Activated CD4-positive, alpha-beta T cell treated with anti-CD3 and anti-CD28 coated beads for 36 hours (primary cell): ENCODE results near the gene ZNF835. TPM values are rescaled to one million over a fixed set of nuclear protein-coding genes. Genes with fewer than 3 reads are reported as not detected.

ENCODE experiments used
- ATAC-seq: fragments of 200-7000 bp; cut with Tn5 transposase; one replicate; pipeline ENCODE4 v1.10.0; 2021; ENCODE audit warnings: mild to moderate bottlenecking, moderate library complexity
- CTCF ChIA-PET: fragments of 350-600 bp; sonication (Branson Sonifier 250); formaldehyde crosslinking; loops from one replicate; lab custom pipeline; 2021; ENCODE audit warnings: antibody characterized with exemption; lab: Charles Lee
- POLR2A ChIA-PET: fragments of 350-600 bp; sonication (Branson Sonifier 250); formaldehyde crosslinking; loops from one replicate; lab custom pipeline; 2021; ENCODE audit warnings: antibody characterized with exemption, inconsistent platforms; lab: Charles Lee
- DNase-seq: peaks from one replicate; pipeline ENCODE4 v3.0.0-alpha.2; 2020
- H3K27ac Mint-ChIP-seq: one replicate; pipeline ENCODE4 v1.8.0; 2021; ENCODE audit warnings: mixed read lengths
- H3K27me3 Mint-ChIP-seq: one replicate; pipeline ENCODE4 v1.8.0; 2021; ENCODE audit warnings: mixed read lengths
- H3K36me3 Mint-ChIP-seq: one replicate; pipeline ENCODE4 v1.8.0; 2021; ENCODE audit warnings: low read depth, mixed read lengths
- H3K4me1 Mint-ChIP-seq: one replicate; pipeline ENCODE4 v1.8.0; 2021; ENCODE audit warnings: mixed read lengths
- H3K4me3 Mint-ChIP-seq: one replicate; pipeline ENCODE4 v1.8.0; 2021; ENCODE audit warnings: mild to moderate bottlenecking, moderate library complexity, mixed read lengths
- H3K9me3 Mint-ChIP-seq: one replicate; pipeline ENCODE4 v1.8.0; 2021; ENCODE audit warnings: low read depth, mixed read lengths
- intact Hi-C, 2 experiments: fragments of 100-400 bp; cut with DNase I in 1 of 2; cut with micrococcal nuclease in 1 of 2; formaldehyde crosslinking; loops; one replicate each; pipeline versions ENCODE4 v1.14.2 to v1.15.1; 2022 to 2024; cut with DNase I, micrococcal nuclease
- total RNA-seq, 2 experiments: library from RNA; stranded (reverse); gene quantifications; one replicate each; pipeline ENCODE4 v1.2.3, GENCODE V29; 2021

ZNF835 gene
- total RNA-seq, 2 experiments from 2014 or later, result 2.8 to 4.5 TPM

DNA sequence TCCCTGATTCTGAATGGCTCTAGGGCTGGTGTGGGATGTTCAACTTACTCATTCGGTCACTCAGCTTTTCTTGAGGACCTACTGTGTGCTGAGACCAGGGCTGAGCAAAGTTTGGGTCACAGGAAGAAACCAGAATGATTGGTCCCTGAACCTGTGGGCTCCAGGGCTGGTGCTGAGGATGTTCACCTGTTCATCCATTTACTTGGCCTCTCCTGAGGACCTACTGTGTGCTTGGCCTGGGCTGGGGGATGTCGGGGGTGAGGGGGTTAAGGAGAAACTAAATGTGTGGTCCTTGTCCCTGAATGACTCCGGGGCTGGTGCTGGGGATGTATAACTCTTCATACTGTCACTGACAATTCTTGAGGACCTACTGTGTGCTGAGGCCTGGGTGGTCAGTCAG is 10.3 kb downstream of the ZNF835 start:
- no peak overlapping the region for H3K4me3 Mint-ChIP-seq
- H3K9me3 Mint-ChIP-seq, result peaks cover 24% of the 10 kb centered on the region
- ChIA-PET CTCF (no interaction called here), POLR2A (no interaction called here)
- no peak overlapping the region for H3K27ac Mint-ChIP-seq
- no peaks in the 10 kb centered on the region for H3K27me3 Mint-ChIP-seq
- ATAC-seq (no peak), DNase-seq (no peak)
- intact Hi-C loops, result loop anchor here in 1 of 2 experiments (2.0 kb wide), 1 partner anchor 438 kb away; no protein-coding TSS in a partner anchor
- H3K4me1 Mint-ChIP-seq, result no peaks in the 10 kb centered on the region
- H3K36me3 Mint-ChIP-seq, result peaks cover 43% of the 10 kb centered on the region

DNA sequence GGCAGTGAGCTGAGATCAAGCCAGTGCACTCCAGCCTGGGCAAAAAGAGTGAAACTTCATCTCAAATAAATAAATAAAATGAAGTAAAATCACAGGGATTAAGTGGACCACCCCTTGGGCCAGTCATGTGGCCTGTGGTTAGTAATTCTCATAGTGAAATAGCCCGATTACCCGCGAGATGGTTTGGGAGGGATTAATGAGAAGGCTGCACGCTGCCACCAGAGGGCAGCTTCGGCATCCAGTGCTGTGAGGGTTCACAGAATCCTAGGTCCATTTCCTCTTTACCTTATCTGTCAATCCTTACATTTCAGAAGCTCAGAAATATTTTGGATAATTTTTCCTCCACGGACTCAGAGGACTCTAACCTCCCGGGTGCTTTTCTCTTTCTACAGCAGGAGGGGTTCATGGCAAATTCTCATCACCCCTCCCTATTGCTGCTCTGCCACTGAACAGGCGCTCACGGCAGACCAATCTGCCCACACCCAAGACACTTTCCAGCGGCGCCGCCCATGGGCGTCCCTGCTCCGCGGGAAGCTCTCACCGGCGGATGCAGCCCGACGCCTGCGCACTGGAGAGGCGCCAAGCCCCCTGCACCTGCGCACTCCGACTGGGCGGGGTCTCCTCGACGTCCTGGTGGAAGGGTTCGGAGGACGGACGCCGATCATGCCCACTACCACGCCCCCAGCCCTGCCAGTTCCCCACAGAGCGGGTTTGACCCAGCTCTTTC is 11.0 kb downstream of the ZNF835 start:
- no peaks in the 10 kb centered on the region for H3K4me1 Mint-ChIP-seq
- peaks cover 22% of the 10 kb centered on the region for H3K9me3 Mint-ChIP-seq
- ChIA-PET CTCF (no interaction called here), POLR2A (no interaction called here)
- intact Hi-C loops, result loop anchor here in 1 of 2 experiments (2.0 kb wide), 1 partner anchor 438 kb away; no protein-coding TSS in a partner anchor
- H3K27me3 Mint-ChIP-seq, result no peaks in the 10 kb centered on the region
- ATAC-seq, result no peak
- DNase-seq, result peak; percentile 27
- no peak overlapping the region for H3K4me3 Mint-ChIP-seq
- peaks cover 40% of the 10 kb centered on the region for H3K36me3 Mint-ChIP-seq
- no peak overlapping the region for H3K27ac Mint-ChIP-seq

DNA sequence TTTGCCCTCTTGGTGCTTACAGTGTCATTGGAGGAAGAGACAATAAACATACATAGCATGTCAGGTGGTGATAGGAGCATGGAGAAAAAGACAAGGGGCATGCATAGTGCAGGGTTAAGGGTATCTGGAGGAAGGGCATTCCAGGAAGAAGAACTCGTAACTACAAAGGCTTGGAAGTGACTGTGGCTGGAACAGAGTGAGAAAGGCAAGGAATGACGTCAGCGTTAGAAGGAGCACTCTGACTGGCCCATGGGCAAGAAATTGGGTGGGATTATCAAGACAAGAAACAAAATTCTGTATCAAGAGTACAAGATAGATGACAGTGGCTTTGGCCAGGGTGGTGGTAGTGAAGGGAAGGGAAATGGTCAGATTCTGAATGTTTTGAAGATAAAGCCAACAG is 17.4 kb downstream of the ZNF835 start:
- intact Hi-C loops, result no loop called here
- peaks cover 48% of the 10 kb centered on the region for H3K9me3 Mint-ChIP-seq
- ChIA-PET POLR2A (no interaction called here), CTCF (no interaction called here)
- H3K36me3 Mint-ChIP-seq, result peaks cover 11% of the 10 kb centered on the region
- H3K4me3 Mint-ChIP-seq, result no peak overlapping the region
- ATAC-seq (no peak), DNase-seq (no peak)
- H3K27ac Mint-ChIP-seq, result no peak overlapping the region
- H3K4me1 Mint-ChIP-seq, result no peaks in the 10 kb centered on the region
- H3K27me3 Mint-ChIP-seq, result no peaks in the 10 kb centered on the region

DNA sequence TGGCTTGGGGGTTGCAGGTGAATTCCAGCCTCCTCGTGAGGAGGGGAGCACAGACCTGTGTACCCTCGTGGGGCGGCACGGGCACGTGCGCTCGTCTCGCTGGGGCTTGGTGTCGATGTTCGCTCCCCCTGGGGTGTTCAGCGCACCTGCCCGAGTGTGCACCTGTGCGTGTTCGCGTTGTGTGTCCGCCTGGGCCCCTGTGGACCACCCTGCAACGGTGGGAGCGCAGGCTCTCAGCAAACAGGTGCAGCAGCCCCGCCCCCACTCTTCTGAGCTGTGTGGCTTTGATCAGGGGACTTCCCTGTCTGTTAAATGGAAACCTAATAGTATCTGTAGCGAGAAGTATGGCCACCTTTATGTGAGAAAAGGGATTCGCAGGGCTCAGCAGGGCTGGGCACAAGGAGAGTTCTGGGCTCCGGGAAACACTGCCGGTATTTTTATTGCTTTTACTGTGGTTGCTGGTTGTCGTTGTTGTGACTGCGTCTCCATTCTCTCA is 28.0 kb downstream of the ZNF835 start:
- Mint-ChIP-seq H3K9me3 (peaks cover 49% of the 10 kb centered on the region), H3K36me3 (peaks cover 22% of the 10 kb centered on the region), H3K4me1 (no peaks in the 10 kb centered on the region), H3K27ac (no peak overlapping the region), H3K4me3 (no peak overlapping the region), H3K27me3 (peaks cover 15% of the 10 kb centered on the region)
- ATAC-seq (no peak), DNase-seq (no peak)
- CTCF ChIA-PET, result no interaction called here
- POLR2A ChIA-PET, result no interaction called here
- intact Hi-C loops, result no loop called here

DNA sequence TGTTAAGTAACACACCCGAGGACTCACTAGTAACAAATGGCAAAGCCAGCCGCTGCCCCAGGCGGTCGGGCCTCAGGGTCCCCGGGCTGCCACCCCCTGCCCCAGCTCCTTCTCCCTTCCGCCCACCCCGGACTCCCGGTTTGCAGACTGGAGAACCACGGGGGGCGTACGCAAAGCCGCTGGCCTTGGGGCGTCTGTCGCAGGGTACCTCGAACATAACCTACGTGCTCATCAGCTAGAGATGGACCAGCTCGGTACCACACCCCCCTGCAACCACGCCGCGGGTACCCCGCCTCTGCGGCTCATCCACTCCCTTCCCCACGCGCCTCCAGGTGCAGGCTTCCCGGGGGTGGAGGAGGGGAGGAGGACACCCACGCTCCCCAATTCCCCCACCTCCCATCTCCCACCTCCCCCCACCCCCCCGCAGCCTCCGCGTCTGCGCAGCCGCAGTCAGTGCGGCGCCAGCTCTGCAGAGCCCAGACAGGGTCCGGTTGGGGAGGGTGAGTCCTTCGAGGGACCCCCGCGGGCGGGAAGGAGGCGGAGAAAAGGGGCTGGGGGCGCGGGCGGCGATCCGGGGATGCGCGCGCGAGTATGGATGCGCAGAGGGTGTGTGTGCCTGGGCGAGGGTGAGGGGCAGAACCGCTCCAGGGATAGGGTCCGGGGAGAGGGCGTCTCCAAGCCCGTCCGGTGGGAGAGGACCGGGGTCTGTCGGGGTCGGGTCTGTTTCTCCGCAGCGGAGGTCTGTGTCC is 28.7 kb downstream of the ZNF835 start, which contains the start of gene SMIM17:
Gene SMIM17 (plus strand): TSS at position 449 of the 749 bp plus-strand sequence. CDS start 2,509 bp downstream, outside the sequence.
- Mint-ChIP-seq H3K27ac (no peak within 1 kb of the TSS), H3K4me3 (no peak within 1 kb of the TSS), H3K4me1 (no peaks in the 10 kb centered on the region), H3K27me3 (peaks cover 15% of the 10 kb centered on the region), H3K9me3 (peaks cover 44% of the 10 kb centered on the region), H3K36me3 (peaks cover 23% of the 10 kb centered on the region)
- CTCF ChIA-PET, result no interaction called here
- ATAC-seq (no peak), DNase-seq (no peak)
- intact Hi-C loops, result no loop called here
- POLR2A ChIA-PET, result no interaction called here

DNA sequence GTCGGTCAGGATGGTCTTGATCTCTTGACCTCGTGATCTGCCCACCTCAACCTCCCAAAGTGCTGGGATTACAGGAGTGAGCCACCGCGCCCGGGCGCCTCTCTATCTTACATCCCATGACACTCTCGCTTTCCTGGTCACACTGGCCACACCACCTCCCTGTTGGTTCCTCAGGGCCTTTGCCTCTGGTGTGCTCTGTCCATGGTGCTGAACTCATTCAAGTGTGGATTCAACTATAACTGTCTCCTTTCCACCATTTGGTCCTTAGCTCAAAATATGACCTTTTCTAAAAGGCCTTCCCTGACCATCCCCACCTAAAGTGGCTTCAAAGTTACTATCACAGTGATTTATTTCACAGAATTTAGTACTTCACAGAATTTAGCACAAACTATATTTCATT is 32.3 kb downstream of the ZNF835 start:
- ChIA-PET POLR2A (no interaction called here), CTCF (no interaction called here)
- Mint-ChIP-seq H3K9me3 (peaks cover 40% of the 10 kb centered on the region), H3K36me3 (peaks cover 21% of the 10 kb centered on the region), H3K4me1 (no peaks in the 10 kb centered on the region), H3K4me3 (no peak overlapping the region), H3K27me3 (peaks cover 9% of the 10 kb centered on the region), H3K27ac (no peak overlapping the region)
- intact Hi-C loops, result no loop called here
- DNase-seq (peak; percentile 18), ATAC-seq (no peak)

DNA sequence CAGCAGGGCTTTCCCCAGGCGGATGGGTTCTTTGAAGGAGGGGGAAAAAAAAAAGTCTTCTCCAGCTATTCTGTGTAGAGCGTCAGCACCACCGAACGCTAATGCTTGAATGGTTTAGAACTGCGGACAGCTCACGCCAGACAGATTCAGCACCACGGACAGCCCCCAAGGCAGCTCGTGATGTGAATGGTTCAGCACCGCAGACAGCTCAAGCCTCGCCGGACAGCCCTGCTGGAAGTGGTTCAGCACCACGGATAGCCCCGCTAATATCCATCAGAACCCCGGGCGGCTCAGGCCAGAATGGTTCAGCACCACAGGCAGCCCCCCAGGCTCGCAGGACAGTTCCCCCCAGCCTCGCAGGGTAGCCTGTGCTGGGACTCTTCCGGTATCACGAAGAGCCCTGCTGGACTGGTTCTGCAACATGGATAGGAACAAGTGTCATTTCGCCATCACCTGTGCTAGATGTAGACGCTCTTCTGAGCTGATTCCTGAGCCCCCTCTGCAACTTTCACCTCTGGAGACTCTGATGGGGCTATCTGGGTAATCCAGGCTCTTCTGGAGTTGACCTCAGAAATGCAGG is 33.5 kb downstream of the ZNF835 start:
- H3K27me3 Mint-ChIP-seq, result peaks cover 2% of the 10 kb centered on the region
- ATAC-seq (peak; percentile 63), DNase-seq (peak; percentile 81)
- intact Hi-C loops, result no loop called here
- peaks cover 16% of the 10 kb centered on the region for H3K36me3 Mint-ChIP-seq
- POLR2A ChIA-PET, result no interaction called here
- H3K9me3 Mint-ChIP-seq, result peaks cover 42% of the 10 kb centered on the region
- no peaks in the 10 kb centered on the region for H3K4me1 Mint-ChIP-seq
- no peak overlapping the region for H3K4me3 Mint-ChIP-seq
- H3K27ac Mint-ChIP-seq, result no peak overlapping the region
- CTCF ChIA-PET, result no interaction called here

DNA sequence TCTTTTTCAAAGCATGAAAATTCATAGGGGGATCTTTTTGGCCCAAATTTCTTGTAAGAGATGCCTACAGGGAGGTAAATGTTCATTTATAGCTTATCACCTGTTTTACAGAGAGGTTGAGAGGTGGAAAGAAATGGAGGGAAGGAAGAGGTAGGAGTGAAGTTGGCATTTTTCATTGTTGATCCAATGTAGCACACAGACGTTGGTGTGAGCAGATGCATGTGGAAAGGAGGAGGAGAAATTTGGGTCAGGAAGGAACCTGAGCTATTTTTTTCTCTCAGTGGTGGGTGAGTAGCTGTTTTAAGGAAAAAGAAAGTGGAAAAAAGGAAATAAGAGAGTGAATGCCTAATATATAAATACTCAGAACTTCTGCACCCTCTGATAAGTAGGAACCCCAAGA is 38.5 kb downstream of the ZNF835 start:
- H3K4me1 Mint-ChIP-seq, result no peaks in the 10 kb centered on the region
- H3K27me3 Mint-ChIP-seq, result no peaks in the 10 kb centered on the region
- no peak overlapping the region for H3K27ac Mint-ChIP-seq
- H3K9me3 Mint-ChIP-seq, result peaks cover 53% of the 10 kb centered on the region
- ATAC-seq, result no peak
- peaks cover 15% of the 10 kb centered on the region for H3K36me3 Mint-ChIP-seq
- DNase-seq, result no peak
- ChIA-PET CTCF (no interaction called here), POLR2A (no interaction called here)
- intact Hi-C loops, result no loop called here
- no peak overlapping the region for H3K4me3 Mint-ChIP-seq

DNA sequence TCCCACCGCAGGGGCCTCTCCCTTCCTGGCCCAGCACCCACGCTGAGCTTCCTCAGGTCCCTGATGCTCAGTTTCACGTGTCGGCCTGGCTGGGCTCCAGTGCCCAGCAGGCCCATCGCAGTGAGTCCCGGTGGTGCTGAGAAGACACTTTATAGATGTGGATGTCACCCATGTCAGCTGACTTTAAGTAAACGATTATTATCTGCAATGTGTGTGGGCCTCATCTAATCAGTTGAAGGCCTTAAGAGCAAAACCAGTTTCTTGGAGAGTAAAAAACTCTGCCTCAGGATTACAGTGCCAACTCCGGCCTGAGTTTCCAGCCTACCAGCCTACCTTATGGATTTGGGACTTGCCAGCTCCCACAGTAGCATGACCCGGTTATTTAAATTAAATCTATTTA is 45.8 kb downstream of the ZNF835 start:
- ATAC-seq (no peak), DNase-seq (no peak)
- ChIA-PET CTCF (interaction anchor here (0.5 kb wide), 1 partner anchor 1377 kb away, joined by 3 read pairs; no protein-coding TSS in a partner anchor), POLR2A (no interaction called here)
- Mint-ChIP-seq H3K27me3 (no peaks in the 10 kb centered on the region), H3K4me1 (no peaks in the 10 kb centered on the region), H3K36me3 (peaks cover 59% of the 10 kb centered on the region), H3K9me3 (peaks cover 47% of the 10 kb centered on the region), H3K4me3 (no peak overlapping the region), H3K27ac (no peak overlapping the region)
- intact Hi-C loops, result no loop called here

DNA sequence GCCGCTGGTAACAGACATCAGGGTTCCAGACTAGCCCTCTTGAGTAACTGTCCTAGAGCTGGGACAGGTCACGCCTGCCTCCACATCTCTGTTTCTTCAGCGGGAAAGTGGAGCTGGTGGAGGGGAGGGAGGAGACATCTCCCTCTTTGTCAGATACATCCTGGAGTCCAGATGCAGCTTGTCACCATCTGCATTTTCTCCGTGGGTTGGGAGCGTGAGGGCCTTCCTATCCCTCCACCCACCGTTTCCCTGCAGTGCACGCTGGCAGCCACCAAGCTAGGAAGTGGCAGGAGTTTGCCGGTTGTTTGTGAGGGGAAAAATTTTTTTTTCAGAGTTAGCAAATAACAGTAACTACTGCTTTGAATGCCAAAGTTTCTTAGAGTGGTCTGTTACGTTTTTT is 48.6 kb downstream of the ZNF835 start:
- DNase-seq (no peak), ATAC-seq (no peak)
- H3K9me3 Mint-ChIP-seq, result peaks cover 46% of the 10 kb centered on the region
- no peak overlapping the region for H3K4me3 Mint-ChIP-seq
- peaks cover 78% of the 10 kb centered on the region for H3K36me3 Mint-ChIP-seq
- ChIA-PET POLR2A (no interaction called here), CTCF (interaction anchor here (0.8 kb wide), 1 partner anchor 1470 kb away, joined by 4 read pairs; no protein-coding TSS in a partner anchor)
- no peaks in the 10 kb centered on the region for H3K27me3 Mint-ChIP-seq
- intact Hi-C loops, result no loop called here
- no peaks in the 10 kb centered on the region for H3K4me1 Mint-ChIP-seq
- no peak overlapping the region for H3K27ac Mint-ChIP-seq

DNA sequence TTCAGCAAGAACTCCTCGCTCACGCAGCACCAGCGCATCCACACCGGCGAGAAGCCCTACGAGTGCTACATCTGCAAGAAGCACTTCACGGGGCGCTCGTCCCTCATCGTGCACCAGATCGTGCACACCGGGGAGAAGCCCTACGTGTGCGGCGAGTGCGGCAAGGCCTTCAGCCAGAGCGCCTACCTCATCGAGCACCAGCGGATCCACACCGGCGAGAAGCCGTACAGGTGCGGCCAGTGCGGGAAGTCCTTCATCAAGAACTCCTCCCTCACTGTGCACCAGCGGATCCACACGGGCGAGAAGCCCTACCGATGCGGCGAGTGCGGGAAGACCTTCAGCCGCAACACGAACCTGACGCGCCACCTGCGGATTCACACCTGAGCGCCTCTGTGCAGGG is 49.2 kb downstream of the ZNF835 start:
- CTCF ChIA-PET, result interaction anchor here (0.6 kb wide), 1 partner anchor 1617 kb away, joined by 3 read pairs; no protein-coding TSS in a partner anchor
- no peaks in the 10 kb centered on the region for H3K27me3 Mint-ChIP-seq
- H3K27ac Mint-ChIP-seq, result no peak overlapping the region
- no peak for ATAC-seq
- no peaks in the 10 kb centered on the region for H3K4me1 Mint-ChIP-seq
- intact Hi-C loops, result no loop called here
- no peak for DNase-seq
- H3K9me3 Mint-ChIP-seq, result peaks cover 46% of the 10 kb centered on the region
- no peak overlapping the region for H3K4me3 Mint-ChIP-seq
- peaks cover 82% of the 10 kb centered on the region for H3K36me3 Mint-ChIP-seq
- POLR2A ChIA-PET, result no interaction called here
